H7 (cell line): Measurements from ENCODE around the gene TEX261. TPM values are rescaled to one million over a fixed set of nuclear protein-coding genes. Genes with fewer than 3 reads are reported as not detected.
A peak's percentile ranks its signal among the peaks of the same experiment; 100 is the strongest.
"Not testable (repeated sequence)": the region's sequence is repeated elsewhere in the genome, so short reads cannot be mapped to it uniquely, and the experiment has no call there.

Experiments used
- DNase-seq: peaks from one replicate; pipeline ENCODE4 v3.0.0; 2012
- H3K27me3 ChIP-seq: 2 replicates; pipeline ENCODE4 v1.6.0; 2011; ENCODE audit warnings: mild to moderate bottlenecking, low read length; ENCODE audit not compliant: control insufficient read depth, insufficient read depth
- H3K36me3 ChIP-seq: replicated peaks from 2 replicates; pipeline ENCODE4 v1.5.1; 2011; ENCODE audit warnings: low read length; ENCODE audit not compliant: control insufficient read depth, insufficient read depth
- H3K4me3 ChIP-seq: 2 replicates; pipeline ENCODE4 v1.5.1; 2011; ENCODE audit warnings: low read depth, mild to moderate bottlenecking, control low read depth, low read length, moderate library complexity; ENCODE audit not compliant: insufficient read depth
- total RNA-seq: library from RNA; depleted of rRNA; stranded (reverse); fragments of >200 nt; shearing (Covaris generic); gene quantifications from 2 replicates; pipeline ENCODE4 v1.2.3, GENCODE V29; 2014; rRNA removed

Gene TEX261
- 13.4 and 13.5 TPM in 2 replicates for total RNA-seq

DNA sequence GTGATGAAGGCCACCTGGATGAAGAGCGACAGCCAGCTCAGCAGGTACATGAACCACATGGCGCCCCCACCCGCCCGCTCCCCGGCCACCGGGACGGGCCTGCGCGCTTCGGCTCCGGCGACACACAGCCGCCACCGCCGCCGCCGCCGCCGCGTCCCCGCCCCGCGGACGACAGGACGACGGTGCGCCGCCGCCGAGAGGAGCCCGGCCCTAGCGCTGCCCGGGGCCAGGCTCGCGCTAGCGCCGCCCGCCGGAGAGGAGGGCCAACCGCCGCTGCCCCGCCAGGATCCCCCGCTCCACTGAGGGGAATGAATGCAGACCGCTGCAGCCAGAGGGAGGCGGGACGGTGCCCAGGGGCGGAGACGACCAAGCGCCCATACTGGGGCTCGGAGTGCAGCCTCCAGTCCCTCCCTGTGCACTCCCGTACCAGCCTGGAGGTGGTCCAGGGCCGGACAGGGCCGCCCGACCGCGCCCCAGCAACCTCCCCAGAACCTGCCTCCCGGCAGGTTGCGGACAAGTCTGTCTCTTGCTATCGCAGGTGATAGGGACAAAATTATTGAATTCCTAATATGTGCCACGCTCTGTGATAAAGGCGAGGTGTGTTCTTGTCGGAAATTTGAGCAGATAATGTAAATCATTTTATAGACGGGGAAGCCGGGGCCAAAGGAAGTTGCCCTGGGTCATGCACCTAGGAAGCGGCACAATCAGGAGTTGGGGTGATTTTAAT is at the start of gene TEX261:
Gene TEX261 (minus strand): TSS at position 175 of the 727 bp plus-strand sequence. CDS start 116 bp downstream, at position 59.
- Histone ChIP-seq H3K27me3 (no peaks in the 10 kb centered on the region; the same call in 1 of the 2 replicates), H3K4me3 (peak within 1 kb of the TSS; percentile 95), H3K36me3 (no peaks in the 10 kb centered on the region; the same call in 1 of the 2 replicates)
- DNase-seq = peak; percentile 98

DNA sequence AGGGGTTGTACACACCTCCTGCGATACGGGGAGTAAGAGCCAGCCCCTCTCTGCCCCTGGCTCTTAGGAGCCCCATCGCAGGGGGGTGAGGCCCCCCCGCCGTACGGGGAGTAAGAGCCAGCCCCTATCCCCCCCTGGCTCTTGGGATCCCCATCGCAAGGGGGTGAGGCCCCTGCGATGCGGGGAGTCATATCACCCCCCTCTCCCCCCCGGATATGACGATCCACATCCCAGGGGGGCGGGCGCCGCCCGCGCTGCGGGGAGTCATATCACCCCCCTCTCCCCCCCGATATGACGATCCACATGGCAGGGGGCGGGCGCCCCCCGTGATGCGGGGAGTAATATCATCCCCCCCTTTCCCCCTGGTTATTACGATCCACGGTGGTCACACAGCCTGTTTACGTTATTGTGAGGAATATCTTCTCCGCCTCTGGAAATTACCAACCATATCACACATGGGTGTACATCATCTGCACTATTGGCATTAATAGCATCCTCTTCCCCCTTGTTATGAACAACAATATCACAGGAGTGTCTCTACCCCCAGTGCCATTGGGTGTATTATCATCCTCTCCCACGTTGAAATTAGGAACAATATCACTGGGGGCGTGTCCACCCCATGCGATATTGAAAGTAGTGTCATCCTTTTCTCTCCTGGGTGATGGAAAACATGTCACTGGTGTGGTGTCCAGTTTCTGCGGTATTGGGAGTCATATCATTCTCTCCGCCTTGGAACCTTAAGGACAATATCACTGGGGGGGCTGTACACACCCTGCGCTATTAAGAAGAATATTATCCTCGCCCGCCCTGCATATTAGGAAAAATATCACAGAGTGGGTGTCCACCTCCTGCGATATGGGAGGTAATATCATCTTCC is 49.1 kb upstream of the TEX261 start:
- Histone ChIP-seq H3K27me3 (no peaks in the 10 kb centered on the region), H3K4me3 (no peak overlapping the region), H3K36me3 (no peaks in the 10 kb centered on the region)
- no peak for DNase-seq

DNA sequence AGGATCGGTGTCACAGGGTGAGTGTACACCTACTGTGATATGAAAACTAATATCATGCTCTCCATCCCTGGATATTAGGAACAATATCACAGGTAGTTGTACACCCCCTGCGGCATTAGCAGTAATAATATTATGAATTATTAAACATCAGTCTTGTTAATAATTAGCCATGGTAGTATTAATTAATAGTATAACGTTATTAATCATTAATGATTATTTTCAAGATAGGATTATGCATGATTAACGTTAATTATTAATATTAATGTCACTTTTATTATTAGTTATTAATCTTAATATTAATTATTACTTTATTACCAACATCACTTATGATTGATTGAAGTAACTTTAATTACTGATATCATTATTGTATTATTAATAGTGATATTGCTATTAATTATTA is 47.6 kb upstream of the TEX261 start:
- H3K36me3 ChIP-seq = no peaks in the 10 kb centered on the region
- H3K4me3 ChIP-seq = no peak overlapping the region
- no peak for DNase-seq
- H3K27me3 ChIP-seq = no peaks in the 10 kb centered on the region

DNA sequence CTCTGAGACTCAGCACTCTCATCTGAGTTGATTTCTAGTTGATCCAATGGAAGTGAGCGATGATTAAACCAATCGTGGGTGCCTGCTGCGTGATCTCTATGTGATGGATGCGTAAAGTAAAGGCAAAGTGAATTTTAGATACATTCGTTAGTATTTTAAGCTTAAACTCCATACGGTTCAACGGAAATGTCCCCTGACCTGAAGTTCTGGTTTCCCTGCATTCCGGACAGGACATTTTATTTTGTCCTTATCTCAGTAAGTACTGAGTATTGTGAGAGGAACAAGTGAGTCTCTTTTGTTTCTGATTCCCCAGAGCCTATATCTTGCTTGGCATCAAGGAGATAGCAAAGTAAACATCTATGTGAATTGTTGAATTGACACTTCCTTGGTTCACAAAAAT is 41.6 kb upstream of the TEX261 start:
- H3K4me3 ChIP-seq, DNase-seq, H3K36me3 ChIP-seq, H3K27me3 ChIP-seq: not testable (repeated sequence)

DNA sequence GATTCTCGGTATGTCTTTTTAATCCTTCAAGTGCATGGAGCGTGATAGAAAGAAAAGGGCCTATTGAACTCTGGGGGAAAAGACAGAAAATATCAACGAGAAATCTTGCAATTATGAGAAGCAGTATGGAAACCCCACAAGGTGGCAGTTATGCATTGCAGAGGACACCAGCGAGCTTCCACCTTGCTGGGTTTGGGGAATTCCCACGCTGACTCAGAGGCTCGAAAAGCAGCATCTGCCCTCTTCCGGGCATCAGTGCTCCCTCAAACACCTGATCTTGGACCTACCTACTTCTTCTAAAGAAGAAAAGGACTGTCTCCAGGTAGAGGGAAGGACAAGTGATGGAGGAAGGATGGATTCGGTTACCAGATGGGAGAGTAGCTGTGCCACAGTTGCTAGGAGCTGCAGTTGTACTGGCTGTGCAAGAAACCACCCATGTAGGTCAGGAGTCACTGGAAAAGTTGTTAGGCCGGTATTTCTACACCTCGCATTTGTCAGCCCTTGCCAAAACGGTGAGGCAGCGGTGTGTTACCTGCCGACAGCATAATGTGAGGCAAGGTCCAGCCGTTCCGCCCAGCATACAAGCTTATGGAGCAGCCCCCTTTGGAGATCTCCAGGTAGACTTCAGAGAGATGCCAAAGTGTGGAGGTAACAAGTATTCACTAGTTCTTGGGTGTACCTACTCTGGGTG is 29.0 kb upstream of the TEX261 start:
- not testable (repeated sequence) for H3K27me3 ChIP-seq, H3K36me3 ChIP-seq, H3K4me3 ChIP-seq, DNase-seq

DNA sequence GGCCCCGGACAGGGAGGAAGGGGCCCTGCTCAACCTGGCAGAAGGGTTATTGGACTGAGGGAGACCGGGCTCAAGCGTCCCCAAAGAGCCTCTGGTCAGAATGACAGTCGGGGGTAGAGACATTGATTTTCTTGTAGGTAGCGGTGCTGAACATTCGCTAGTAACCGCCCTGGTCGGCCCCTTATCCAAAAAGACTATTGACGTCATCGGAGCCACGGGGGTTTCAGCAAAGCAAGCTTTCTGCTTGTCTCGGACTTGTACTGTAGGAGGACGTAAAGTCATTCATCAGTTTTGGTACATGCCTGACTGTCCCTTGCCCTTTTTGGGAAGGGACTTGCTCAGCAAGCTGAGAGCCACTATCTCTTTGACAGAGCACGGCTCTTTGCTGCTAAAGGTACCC is 26.7 kb upstream of the TEX261 start:
- H3K36me3 ChIP-seq, H3K4me3 ChIP-seq, DNase-seq, H3K27me3 ChIP-seq: not testable (repeated sequence)

DNA sequence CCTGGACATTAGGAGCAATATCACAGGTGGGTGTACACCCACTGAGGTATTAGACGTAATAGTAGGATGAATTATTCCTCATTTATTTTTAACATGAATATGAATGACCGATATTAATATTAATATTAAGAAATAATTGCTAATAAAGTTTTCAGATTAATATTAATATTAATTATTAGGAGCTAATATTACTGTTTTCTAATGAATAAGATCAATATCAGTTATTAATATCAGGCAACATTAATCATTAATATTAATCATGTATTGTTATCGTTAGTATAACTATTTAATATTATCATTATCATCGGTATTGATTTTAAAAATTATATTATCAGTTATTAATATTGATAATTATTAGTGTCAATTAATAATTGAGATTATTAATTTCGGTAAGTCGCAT is 25.3 kb upstream of the TEX261 start:
- H3K4me3 ChIP-seq, H3K36me3 ChIP-seq, DNase-seq, H3K27me3 ChIP-seq: not testable (repeated sequence)

DNA sequence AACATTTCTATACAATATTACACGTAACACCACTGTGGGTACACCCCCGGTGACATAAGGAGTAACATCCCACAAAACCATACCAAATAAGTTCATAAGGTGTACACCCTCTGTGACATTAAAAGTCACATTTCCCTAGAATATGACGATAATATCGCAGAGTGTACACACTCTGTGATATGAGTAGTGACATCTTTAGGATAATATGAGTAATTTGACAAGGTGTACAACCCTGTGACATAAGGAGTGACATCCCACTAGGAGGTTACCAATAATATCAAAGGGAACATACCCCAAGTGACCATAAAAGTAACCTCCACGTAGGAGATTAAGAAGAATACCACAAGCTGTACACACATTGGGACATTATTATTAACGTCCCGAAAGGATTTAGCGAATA is 24.0 kb upstream of the TEX261 start:
- Histone ChIP-seq H3K27me3 (no peaks in the 10 kb centered on the region), H3K4me3 (no peak overlapping the region), H3K36me3 (no peaks in the 10 kb centered on the region)
- DNase-seq = no peak

DNA sequence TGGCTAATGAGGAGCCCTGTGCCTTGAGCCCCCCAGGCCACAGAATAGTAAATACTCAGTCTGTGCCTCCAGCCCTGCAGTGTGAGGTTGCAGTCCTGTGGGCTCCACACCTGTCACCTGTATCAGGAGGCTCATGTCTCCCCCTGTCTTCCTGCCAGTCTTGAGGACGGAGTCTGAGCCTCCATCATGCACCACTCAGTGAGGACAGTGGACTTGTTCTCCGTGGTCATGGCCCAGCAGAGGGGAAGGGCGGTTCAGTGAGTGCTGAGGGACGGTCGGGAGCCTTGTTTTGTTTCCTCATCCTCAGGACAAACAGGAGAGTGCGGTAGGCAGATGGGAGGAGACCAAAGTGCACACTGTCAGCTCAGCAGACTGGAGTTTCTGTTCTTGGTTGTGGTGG is 17.1 kb upstream of the TEX261 start:
- H3K27me3 ChIP-seq, DNase-seq, H3K36me3 ChIP-seq, H3K4me3 ChIP-seq: not testable (repeated sequence)

DNA sequence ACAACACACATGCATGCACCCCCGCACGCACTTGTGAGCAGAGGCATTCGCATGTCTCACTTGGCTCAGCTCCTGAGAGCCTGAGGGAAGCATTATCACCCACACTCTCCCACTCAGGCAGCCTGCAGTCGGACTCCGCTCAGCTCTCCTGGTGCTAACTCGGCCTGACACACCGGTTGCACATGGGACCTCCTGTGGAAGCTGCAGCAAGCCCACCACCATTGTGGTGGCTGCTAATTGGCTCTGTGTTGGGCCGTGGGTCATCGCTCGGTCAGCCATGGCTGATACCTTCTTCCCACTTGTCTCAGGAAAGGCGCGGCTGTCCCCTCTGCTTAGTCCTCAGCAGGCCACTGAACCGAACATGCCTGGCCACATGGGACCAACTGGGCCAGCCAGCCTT is 13.7 kb upstream of the TEX261 start:
- no peaks in the 10 kb centered on the region for H3K36me3 ChIP-seq
- peak; percentile 7 for DNase-seq
- no peaks in the 10 kb centered on the region for H3K27me3 ChIP-seq
- no peak overlapping the region for H3K4me3 ChIP-seq

DNA sequence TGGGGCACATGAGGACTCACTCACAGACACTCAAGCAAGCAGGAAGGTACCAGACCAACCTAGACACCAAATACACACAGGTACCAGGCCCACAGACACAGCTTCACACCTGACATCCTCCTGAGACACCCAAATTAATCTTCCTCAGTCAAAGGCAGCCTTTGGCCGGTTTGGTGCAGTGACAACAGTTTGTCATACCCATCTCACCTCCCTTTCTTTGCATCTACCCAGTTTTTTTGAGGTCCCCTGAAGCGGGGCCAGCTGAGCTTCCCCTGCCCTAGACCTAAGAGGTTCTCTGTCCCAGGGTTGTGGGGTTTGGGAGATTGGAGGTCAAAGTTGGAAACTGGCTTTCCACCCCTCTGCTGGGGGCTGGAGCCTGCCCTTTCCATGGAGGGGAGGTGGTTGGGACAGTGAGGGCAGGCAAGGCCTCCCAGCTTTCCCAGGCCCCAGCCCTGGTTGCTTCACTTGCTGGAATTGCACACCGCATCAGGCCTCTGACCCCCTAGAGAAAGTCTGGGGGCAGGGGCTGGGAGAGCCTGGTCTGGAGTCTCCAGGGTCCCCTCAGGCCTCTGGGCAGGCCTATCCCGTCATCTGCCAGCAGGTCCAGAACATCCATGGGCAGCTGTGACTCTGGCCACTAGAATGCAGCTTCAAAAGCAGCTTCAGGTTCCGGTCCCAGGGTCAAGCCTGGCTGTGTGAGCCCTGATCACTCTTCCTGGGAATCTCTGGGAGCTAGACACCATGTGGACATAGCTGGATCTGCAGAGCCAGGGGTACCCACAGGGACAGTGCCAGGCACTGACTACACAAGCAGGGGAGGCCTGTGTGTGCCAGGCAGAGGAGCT is 12.5 kb upstream of the TEX261 start:
- Histone ChIP-seq H3K4me3 (no peak overlapping the region), H3K27me3 (no peaks in the 10 kb centered on the region), H3K36me3 (no peaks in the 10 kb centered on the region)
- DNase-seq = peak; percentile 58

DNA sequence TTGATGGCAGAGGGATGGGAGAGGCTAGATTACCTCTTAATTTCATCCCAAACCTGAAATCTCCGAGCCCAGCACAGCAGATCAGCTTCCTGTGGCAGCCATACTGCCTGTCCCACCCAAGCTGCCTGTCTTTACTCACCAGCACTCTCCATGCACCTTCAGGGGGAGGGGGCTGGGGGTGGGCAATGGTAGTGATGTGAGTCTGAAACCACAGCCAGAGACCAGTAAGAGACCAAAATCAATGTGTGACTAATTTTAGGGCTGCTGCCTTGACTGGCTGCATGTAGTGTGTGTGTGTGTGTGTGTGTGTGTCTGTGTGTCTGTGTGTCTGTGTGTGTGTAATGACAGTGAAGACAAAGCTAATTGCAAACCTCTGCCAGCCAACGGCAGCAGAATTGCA is 11.7 kb upstream of the TEX261 start:
- DNase-seq = peak; percentile 17
- no peak overlapping the region for H3K4me3 ChIP-seq
- no peaks in the 10 kb centered on the region for H3K36me3 ChIP-seq
- no peaks in the 10 kb centered on the region for H3K27me3 ChIP-seq

DNA sequence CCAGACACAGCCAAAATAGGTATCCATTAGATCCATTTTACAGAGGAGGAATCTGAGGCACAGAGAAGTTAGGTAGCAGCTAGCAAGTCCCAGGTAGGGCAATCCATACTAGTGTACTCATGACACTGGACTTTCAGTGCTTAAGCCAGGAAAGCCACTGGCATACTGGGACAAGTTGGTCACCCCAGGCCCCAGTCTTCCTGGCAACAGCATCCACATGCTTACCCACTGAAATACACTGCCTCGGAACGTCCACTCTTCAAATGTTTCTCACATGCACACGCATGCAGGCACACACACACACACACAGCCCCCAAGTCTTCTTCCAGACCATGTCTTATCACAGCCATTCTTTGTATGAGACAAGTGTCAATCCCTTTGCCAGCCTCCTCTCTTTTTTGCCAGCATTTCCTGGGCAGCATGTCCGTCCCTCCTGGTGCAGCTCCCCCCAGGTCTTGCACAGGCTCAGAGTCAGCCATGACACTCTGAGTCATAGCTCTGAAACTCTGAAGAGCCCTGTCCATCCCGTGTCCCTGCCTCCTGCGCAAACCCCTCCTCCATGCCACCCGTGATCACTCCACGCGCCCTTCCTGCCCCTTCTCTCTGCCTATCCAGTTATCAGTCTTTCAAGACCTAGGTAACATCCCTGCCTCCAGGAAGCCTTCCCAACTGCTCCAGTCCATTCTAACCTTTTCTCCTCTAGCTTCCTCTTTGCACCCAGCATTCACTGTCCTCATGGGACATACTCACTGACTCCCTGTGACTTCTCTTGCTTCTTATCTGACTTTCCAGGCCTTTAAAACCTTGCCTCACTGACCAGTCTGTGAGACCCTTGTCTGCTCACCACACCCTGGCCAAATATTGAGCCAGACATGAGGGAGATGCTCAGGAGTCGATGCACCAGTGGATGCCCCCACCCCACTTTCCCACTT is 10.9 kb upstream of the TEX261 start:
- DNase-seq = peak; percentile 15
- H3K36me3 ChIP-seq = no peaks in the 10 kb centered on the region
- H3K27me3 ChIP-seq = no peaks in the 10 kb centered on the region
- no peak overlapping the region for H3K4me3 ChIP-seq
